Gastroesophageal sphincter (tissue), 4 donors: ENCODE measurements around the gene MICAL3. TPM values are rescaled to one million over a fixed set of nuclear protein-coding genes. Genes with fewer than 3 reads are reported as not detected.

Source experiments
- ATAC-seq: fragments of 150-250 bp; one replicate; pipeline ENCODE4 v1.9.1; 2016; ENCODE audit warnings: mild to moderate bottlenecking, moderate library complexity
- H3K27ac ChIP-seq, 4 donors: fragments of 200-600 bp; sonication (generic) in 3 of 4; 1 replicate in 3 of 4; 2 replicates in 1 of 4; pipeline ENCODE4 v1.5.1; 2016 to 2019
- H3K27me3 ChIP-seq: fragments of 200-600 bp; sonication (generic); one replicate; pipeline ENCODE4 v1.5.1; 2019
- H3K36me3 ChIP-seq, 2 donors: fragments of 200-600 bp; sonication (generic); one replicate each; pipeline ENCODE4 v1.5.1; 2019; ENCODE audit warnings: control low read depth in 1 of 2
- H3K4me1 ChIP-seq, 3 donors: fragments of 200-600 bp; sonication (generic); 1 replicate in 2 of 3; 2 replicates in 1 of 3; pipeline ENCODE4 v1.5.1; 2016 to 2019; ENCODE audit warnings: control low read depth in 2 of 3
- H3K4me3 ChIP-seq, 2 donors: fragments of 200-600 bp; sonication (generic); one replicate each; pipeline ENCODE4 v1.5.1; 2019; ENCODE audit warnings: mild to moderate bottlenecking in 1 of 2, moderate library complexity in 1 of 2
- H3K9me3 ChIP-seq, 3 donors: fragments of 200-600 bp; sonication (generic); one replicate each; pipeline ENCODE4 v1.5.1; 2017 to 2019; ENCODE audit warnings: control low read depth in 2 of 3
- EP300 ChIP-seq: sonication (generic); formaldehyde crosslinking; IDR thresholded peaks from one replicate; pipeline ENCODE4 v1.6.1; 2017; ENCODE audit warnings: antibody characterized with exemption, mild to moderate bottlenecking
- POLR2A ChIP-seq, 2 donors: fragments of 450-650 bp; IDR thresholded peaks; one replicate each; pipeline ENCODE4 v1.6.1; 2017; ENCODE audit warnings: antibody characterized with exemption in 2 of 2, mild to moderate bottlenecking in 2 of 2, moderate library complexity in 1 of 2
- POLR2AphosphoS5 ChIP-seq: sonication (generic); formaldehyde crosslinking; IDR thresholded peaks from one replicate; pipeline ENCODE4 v1.6.1; 2017; ENCODE audit warnings: antibody characterized with exemption
- WGBS, 2 donors: methylation state at CpG; one replicate each; pipeline ENCODE4 v1.1.5; 2018; ENCODE audit warnings: low coverage in 1 of 2; 5-methylcytosine and 5-hydroxymethylcytosine counted together
- total RNA-seq, 4 donors: library from RNA; depleted of rRNA; stranded (reverse); fragments of >200 nt; gene quantifications; one replicate each; pipeline ENCODE4 v1.1.0, GENCODE V29; 2016
- TF ChIP-seq, protein P1 (sequence below), 4 experiments: fragments of 200-600 bp in 2 of 4; fragments of 450-650 bp in 2 of 4; sonication (generic) in 1 of 4; IDR thresholded peaks; one replicate each; pipeline ENCODE4 v1.5.1; 2017 to 2019; ENCODE audit warnings: antibody characterized with exemption in 4 of 4, mild to moderate bottlenecking in 2 of 4, moderate library complexity in 2 of 4

Gene MICAL3
- total RNA-seq, 4 donors from 2014 or later = 37.3 to 120 (median 51.5) TPM

GRCh38 chr22:17921871-17922821 lies 102.2 kb downstream of the MICAL3 start:
- ATAC-seq = peak; percentile 34
- peaks cover 11 to 94% (median 51%) of the 10 kb centered on the region in 3 donors for H3K4me1 ChIP-seq
- TF ChIP-seq EP300 (no peak), POLR2AphosphoS5 (no peak), POLR2A (IDR thresholded peaks at IDR 0.05) (no peak)
- TF ChIP-seq, protein P1, sequence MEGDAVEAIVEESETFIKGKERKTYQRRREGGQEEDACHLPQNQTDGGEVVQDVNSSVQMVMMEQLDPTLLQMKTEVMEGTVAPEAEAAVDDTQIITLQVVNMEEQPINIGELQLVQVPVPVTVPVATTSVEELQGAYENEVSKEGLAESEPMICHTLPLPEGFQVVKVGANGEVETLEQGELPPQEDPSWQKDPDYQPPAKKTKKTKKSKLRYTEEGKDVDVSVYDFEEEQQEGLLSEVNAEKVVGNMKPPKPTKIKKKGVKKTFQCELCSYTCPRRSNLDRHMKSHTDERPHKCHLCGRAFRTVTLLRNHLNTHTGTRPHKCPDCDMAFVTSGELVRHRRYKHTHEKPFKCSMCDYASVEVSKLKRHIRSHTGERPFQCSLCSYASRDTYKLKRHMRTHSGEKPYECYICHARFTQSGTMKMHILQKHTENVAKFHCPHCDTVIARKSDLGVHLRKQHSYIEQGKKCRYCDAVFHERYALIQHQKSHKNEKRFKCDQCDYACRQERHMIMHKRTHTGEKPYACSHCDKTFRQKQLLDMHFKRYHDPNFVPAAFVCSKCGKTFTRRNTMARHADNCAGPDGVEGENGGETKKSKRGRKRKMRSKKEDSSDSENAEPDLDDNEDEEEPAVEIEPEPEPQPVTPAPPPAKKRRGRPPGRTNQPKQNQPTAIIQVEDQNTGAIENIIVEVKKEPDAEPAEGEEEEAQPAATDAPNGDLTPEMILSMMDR (IDR thresholded peaks at IDR 0.05) = no peak

DNA sequence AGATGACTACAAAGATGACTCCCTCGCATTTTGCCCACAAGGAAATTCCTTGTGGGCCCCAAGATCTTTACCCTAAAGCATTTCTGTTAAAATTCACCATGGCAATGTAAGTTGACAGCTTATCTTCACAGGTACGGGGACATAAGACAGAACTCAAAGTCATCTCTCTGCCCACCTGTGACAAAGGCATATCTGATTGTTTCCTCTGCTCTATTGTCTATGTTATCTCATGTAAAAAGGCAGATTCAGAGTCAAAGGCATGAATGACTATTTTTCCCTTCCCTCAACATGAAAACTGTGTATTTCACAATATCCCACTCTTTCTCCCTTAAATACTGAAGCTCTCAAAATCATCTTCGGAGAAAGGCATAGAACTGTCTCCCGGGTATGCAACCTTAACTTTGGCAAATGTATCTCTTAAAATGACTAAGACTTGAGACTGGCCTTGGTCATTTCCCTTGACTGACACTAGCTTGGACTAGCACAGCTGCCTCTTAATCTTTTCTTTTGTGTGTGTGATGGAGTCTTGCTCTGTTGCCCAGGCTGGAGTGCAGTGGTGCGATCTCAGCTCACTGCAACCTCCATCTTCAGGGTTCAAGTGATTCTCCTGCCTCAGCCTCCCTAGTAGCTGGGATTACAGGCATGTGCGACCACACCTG lies 103.2 kb downstream of the MICAL3 start:
- H3K27ac ChIP-seq = peak overlapping the region in 3 of 4 donors; percentile 39 to 66 (median 59)
- H3K4me3 ChIP-seq = no peak overlapping the region
- H3K9me3 ChIP-seq = no peaks in the 10 kb centered on the region
- H3K36me3 ChIP-seq = no peaks in the 10 kb centered on the region
- peaks cover 11 to 90% (median 51%) of the 10 kb centered on the region in 3 donors for H3K4me1 ChIP-seq
- TF ChIP-seq, protein P1 (IDR thresholded peaks at IDR 0.05) = no peak
- no peak for TF ChIP-seq EP300
- TF ChIP-seq POLR2AphosphoS5 = no peak
- no peak for TF ChIP-seq POLR2A (IDR thresholded peaks at IDR 0.05)
- ATAC-seq = no peak
- WGBS, 2 donors = 86 to 91% methylated on average over 4 to 5 of the region's 6 CpGs
- no peaks in the 10 kb centered on the region for H3K27me3 ChIP-seq

More at GRCh38 chr22:17921871-17922821, 102.2 kb downstream of the MICAL3 start:
- peak overlapping the region; percentile 5 to 66 (median 47) for H3K27ac ChIP-seq
- H3K9me3 ChIP-seq = no peaks in the 10 kb centered on the region
- no peaks in the 10 kb centered on the region for H3K36me3 ChIP-seq
- no peaks in the 10 kb centered on the region for H3K27me3 ChIP-seq
- WGBS, 2 donors = 45 to 61% methylated on average over 8 to 10 of the region's 14 CpGs
- no peak overlapping the region for H3K4me3 ChIP-seq

DNA sequence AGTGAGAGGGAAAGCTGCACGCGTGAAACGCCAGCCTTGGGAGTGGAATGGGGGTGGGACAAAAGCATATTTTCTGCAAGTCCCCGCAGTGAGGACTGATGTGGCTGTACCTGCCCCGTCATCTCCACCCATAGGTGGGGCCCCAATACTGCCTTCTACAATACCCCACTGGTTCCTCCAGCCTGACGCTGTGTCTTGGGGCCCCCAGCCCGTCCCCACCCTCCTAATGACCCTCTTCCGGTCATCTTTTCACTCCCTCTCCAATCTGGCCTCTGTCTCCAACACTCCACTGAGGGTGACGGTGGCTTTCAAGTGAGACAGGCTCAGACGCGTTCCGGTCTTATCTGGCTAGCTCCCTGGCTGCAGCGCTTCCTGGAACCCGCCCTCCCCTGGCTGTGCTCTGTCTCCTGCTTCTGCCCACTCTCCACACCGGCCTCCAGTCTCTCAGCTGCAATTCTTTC lies 104.2 kb downstream of the MICAL3 start:
- no peak overlapping the region for H3K4me3 ChIP-seq
- peak; percentile 62 for ATAC-seq
- H3K36me3 ChIP-seq = no peaks in the 10 kb centered on the region
- peak; percentile 17 for TF ChIP-seq POLR2AphosphoS5
- TF ChIP-seq POLR2A (IDR thresholded peaks at IDR 0.05) = no peak
- TF ChIP-seq, protein P1 (IDR thresholded peaks at IDR 0.05) = peak in 1 of 4 experiments; percentile 15
- no peak for TF ChIP-seq EP300
- WGBS, 2 donors = 18 to 29% methylated on average over 7 to 13 of the region's 15 CpGs
- peaks cover 7 to 85% (median 46%) of the 10 kb centered on the region in 3 donors for H3K4me1 ChIP-seq
- no peaks in the 10 kb centered on the region for H3K27me3 ChIP-seq
- H3K9me3 ChIP-seq = no peaks in the 10 kb centered on the region
- H3K27ac ChIP-seq = peak overlapping the region in 3 of 4 donors; percentile 53 to 64 (median 59)

DNA sequence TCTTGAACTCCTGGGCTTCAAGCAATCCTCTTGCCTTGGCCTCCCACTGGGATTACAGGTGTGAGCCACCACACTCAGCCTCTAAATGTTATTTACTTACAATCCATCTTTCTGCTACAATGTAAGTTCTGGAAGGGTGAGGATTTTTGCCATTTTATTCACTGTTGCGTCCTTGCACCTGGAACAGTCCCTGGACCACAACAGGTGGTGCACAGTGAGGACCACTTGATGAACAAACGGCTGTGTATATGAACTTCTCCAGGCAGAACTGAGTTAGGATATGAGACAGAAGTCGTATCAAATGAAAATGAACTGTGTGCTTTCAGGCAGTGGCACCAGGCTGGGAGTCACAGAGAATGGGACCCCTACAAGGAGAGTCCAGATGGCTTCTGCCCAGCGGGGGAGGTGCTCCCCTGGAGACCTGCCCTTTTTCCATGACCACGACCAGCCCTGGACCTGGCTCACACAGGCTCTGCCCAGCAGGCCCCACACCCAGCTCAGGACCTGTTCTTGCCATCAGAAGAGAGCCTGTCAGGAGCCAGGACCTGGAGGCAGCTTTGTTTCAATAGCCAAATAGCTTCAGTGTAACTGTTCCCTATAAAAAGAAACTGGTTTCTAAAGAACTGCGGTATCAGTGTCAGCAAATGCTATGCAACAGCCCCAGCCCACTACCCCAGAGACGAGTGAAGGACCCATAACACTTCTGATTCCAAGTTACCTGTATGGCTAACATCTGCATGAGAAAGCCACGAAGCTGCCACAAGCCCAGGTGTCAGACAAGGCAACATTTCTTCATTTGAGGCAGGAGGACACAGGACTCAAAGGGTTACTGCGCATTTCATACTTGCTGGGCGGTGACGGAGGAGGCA lies 104.9 kb downstream of the MICAL3 start:
- peaks cover 5 to 85% (median 42%) of the 10 kb centered on the region in 3 donors for H3K4me1 ChIP-seq
- WGBS, 2 donors = 67 to 70% methylated on average over 5 to 8 of the region's 11 CpGs
- H3K36me3 ChIP-seq = no peaks in the 10 kb centered on the region
- peak overlapping the region in 3 of 4 donors; percentile 53 to 64 (median 59) for H3K27ac ChIP-seq
- H3K9me3 ChIP-seq = no peaks in the 10 kb centered on the region
- no peak for ATAC-seq
- no peak overlapping the region for H3K4me3 ChIP-seq
- H3K27me3 ChIP-seq = no peaks in the 10 kb centered on the region
- TF ChIP-seq, protein P1 (IDR thresholded peaks at IDR 0.05) = no peak
- no peak for TF ChIP-seq EP300
- TF ChIP-seq POLR2A (IDR thresholded peaks at IDR 0.05) = no peak
- no peak for TF ChIP-seq POLR2AphosphoS5
